ENCODE data around the gene AGAP1.

GRCh38 chr2:235844561-235844960 is 350.7 kb downstream of the AGAP1 start:
- TF ChIP-seq CTCF (IDR thresholded peaks at IDR 0.05) (no peak), POLR2A (IDR thresholded peaks at IDR 0.05) (no peak), POLR2AphosphoS5 (IDR thresholded peaks at IDR 0.05) (no peak), EP300 (IDR thresholded peaks at IDR 0.05) (no peak)

Data from sigmoid colon (tissue), 4 donors.